ENCODE results near the gene MS4A2.
"Not testable (repeated sequence)": the region's sequence is repeated elsewhere in the genome, so short reads cannot be mapped to it uniquely, and the experiment has no call there.

The MS4A2 gene

GRCh38 chr11:60088364-60088763 is at the start of gene MS4A2:
Gene MS4A2 (plus strand): TSS chr11:60088664. CDS start chr11:60088766, 102 bp downstream.
- no peak for DNase-seq (ENCODE audit: low read depth)
- no peak within 1 kb of the TSS for H3K4me3 ChIP-seq (ENCODE audit: low read depth, low read length)
- TF ChIP-seq CTCF (IDR thresholded peaks at IDR 0.05; ENCODE audit: control insufficient read depth, extremely low read depth, insufficient read depth), result no peak

GRCh38 chr11:60040109-60040508 is 48.4 kb upstream of the MS4A2 start, which contains the start of gene OOSP2:
Gene OOSP2 (plus strand): TSS chr11:60040409. CDS start chr11:60040460, 51 bp downstream.
- DNase-seq (ENCODE audit: low read depth), result no peak
- H3K4me3 ChIP-seq (ENCODE audit: low read depth, low read length), result no peak within 1 kb of the TSS
- no peak for TF ChIP-seq CTCF (IDR thresholded peaks at IDR 0.05; ENCODE audit: control insufficient read depth, extremely low read depth, insufficient read depth)

- DNase-seq (ENCODE audit: low read depth); H3K4me3 ChIP-seq (ENCODE audit: low read depth, low read length): not testable (repeated sequence)
These were observed 38.0 kb upstream of the MS4A2 start for GRCh38 chr11:60050422-60050821.

GRCh38 chr11:60050839-60051238 is 37.6 kb upstream of the MS4A2 start:
- not testable (repeated sequence) for DNase-seq (ENCODE audit: low read depth); H3K4me3 ChIP-seq (ENCODE audit: low read depth, low read length)

GRCh38 chr11:60056349-60056969 is 32.0 kb upstream of the MS4A2 start, which contains the start of gene MS4A3:
Gene MS4A3 (plus strand): TSS chr11:60056665. CDS start chr11:60061161, 4,496 bp downstream.
- no peak for TF ChIP-seq CTCF (IDR thresholded peaks at IDR 0.05; ENCODE audit: control insufficient read depth, extremely low read depth, insufficient read depth)
- H3K4me3 ChIP-seq (ENCODE audit: low read depth, low read length), result no peak within 1 kb of the TSS
- no peak for DNase-seq (ENCODE audit: low read depth)

GRCh38 chr11:60059052-60059451 is 29.4 kb upstream of the MS4A2 start:
- TF ChIP-seq CTCF (IDR thresholded peaks at IDR 0.05; ENCODE audit: control insufficient read depth, extremely low read depth, insufficient read depth), result no peak
- DNase-seq (ENCODE audit: low read depth), result no peak
- H3K4me3 ChIP-seq (ENCODE audit: low read depth, low read length), result no peak overlapping the region

- no peak overlapping the region for H3K4me3 ChIP-seq (ENCODE audit: low read depth, low read length)
- TF ChIP-seq CTCF (IDR thresholded peaks at IDR 0.05; ENCODE audit: control insufficient read depth, extremely low read depth, insufficient read depth), result no peak
- no peak for DNase-seq (ENCODE audit: low read depth)
These were observed 28.8 kb upstream of the MS4A2 start for GRCh38 chr11:60059521-60060240.

- no peak for DNase-seq (ENCODE audit: low read depth)
- H3K4me3 ChIP-seq (ENCODE audit: low read depth, low read length), result no peak overlapping the region
- TF ChIP-seq CTCF (IDR thresholded peaks at IDR 0.05; ENCODE audit: control insufficient read depth, extremely low read depth, insufficient read depth), result no peak
These were observed 24.4 kb upstream of the MS4A2 start for GRCh38 chr11:60064111-60064510.

Measured in LNCaP clone FGC (cell line).